ENCODE data around the gene LDLRAD3. TPM values are rescaled to one million over a fixed set of nuclear protein-coding genes. Genes with fewer than 3 reads are reported as not detected.

Gene LDLRAD3
- total RNA-seq, 1 donor from 2014 or later, result 47.5 TPM

GRCh38 chr11:35949242-35949641 lies 5.4 kb downstream of the LDLRAD3 start:
- peak; percentile 79 for ATAC-seq
- intact Hi-C loops (cut with DNase I), result no loop called here
- no peak for DNase-seq (ENCODE audit: low spot score)

GRCh38 chr11:35950082-35950481 lies 6.2 kb downstream of the LDLRAD3 start:
- intact Hi-C loops (cut with DNase I), result no loop called here
- no peak for ATAC-seq
- no peak for DNase-seq (ENCODE audit: low spot score)

GRCh38 chr11:35951680-35952079 lies 7.8 kb downstream of the LDLRAD3 start:
- ATAC-seq, result no peak
- no peak for DNase-seq (ENCODE audit: low spot score)
- intact Hi-C loops (cut with DNase I), result no loop called here

GRCh38 chr11:35953081-35953760 lies 9.4 kb downstream of the LDLRAD3 start:
- ATAC-seq, result no peak
- intact Hi-C loops (cut with DNase I), result no loop called here
- no peak for DNase-seq (ENCODE audit: low spot score)

- no peak for DNase-seq (ENCODE audit: low spot score)
- ATAC-seq, result no peak
- intact Hi-C loops (cut with DNase I), result no loop called here
Observed at GRCh38 chr11:35954205-35954604, 10.3 kb downstream of the LDLRAD3 start.

- ATAC-seq (no peak), DNase-seq (ENCODE audit: low spot score) (no peak)
- intact Hi-C loops (cut with DNase I), result no loop called here
Observed at GRCh38 chr11:35955636-35956035, 11.8 kb downstream of the LDLRAD3 start.

GRCh38 chr11:35962369-35963138 lies 18.7 kb downstream of the LDLRAD3 start:
- intact Hi-C loops (cut with DNase I), result no loop called here
- DNase-seq (ENCODE audit: low spot score), result no peak
- peak; percentile 31 for ATAC-seq

GRCh38 chr11:35963911-35964310 lies 20.0 kb downstream of the LDLRAD3 start:
- ATAC-seq (peak; percentile 84), DNase-seq (ENCODE audit: low spot score) (no peak)
- intact Hi-C loops (cut with DNase I), result no loop called here

GRCh38 chr11:35964841-35965240 lies 21.0 kb downstream of the LDLRAD3 start:
- ATAC-seq (no peak), DNase-seq (ENCODE audit: low spot score) (no peak)
- intact Hi-C loops (cut with DNase I), result no loop called here

GRCh38 chr11:35967042-35967441 lies 23.2 kb downstream of the LDLRAD3 start:
- intact Hi-C loops (cut with DNase I), result no loop called here
- ATAC-seq, result peak; percentile 13
- DNase-seq (ENCODE audit: low spot score), result no peak

GRCh38 chr11:35968386-35969088 lies 24.7 kb downstream of the LDLRAD3 start:
- ATAC-seq, result no peak
- no peak for DNase-seq (ENCODE audit: low spot score)
- intact Hi-C loops (cut with DNase I), result no loop called here

- no peak for DNase-seq (ENCODE audit: low spot score)
- intact Hi-C loops (cut with DNase I), result no loop called here
- ATAC-seq, result no peak
Observed at GRCh38 chr11:35969089-35970042, 25.5 kb downstream of the LDLRAD3 start.

GRCh38 chr11:35970445-35970844 lies 26.6 kb downstream of the LDLRAD3 start:
- ATAC-seq (no peak), DNase-seq (ENCODE audit: low spot score) (no peak)
- intact Hi-C loops (cut with DNase I), result no loop called here

- no peak for DNase-seq (ENCODE audit: low spot score)
- ATAC-seq, result no peak
- intact Hi-C loops (cut with DNase I), result no loop called here
Observed at GRCh38 chr11:35971841-35972422, 28.1 kb downstream of the LDLRAD3 start.

- intact Hi-C loops (cut with DNase I), result no loop called here
- peak; percentile 81 for ATAC-seq
- no peak for DNase-seq (ENCODE audit: low spot score)
Observed at GRCh38 chr11:35974882-35975589, 31.2 kb downstream of the LDLRAD3 start.

GRCh38 chr11:35976434-35976833 lies 32.6 kb downstream of the LDLRAD3 start:
- DNase-seq (ENCODE audit: low spot score) (no peak), ATAC-seq (no peak)
- intact Hi-C loops (cut with DNase I), result no loop called here

- no peak for ATAC-seq
- intact Hi-C loops (cut with DNase I), result no loop called here
Observed at GRCh38 chr11:35978183-35978582, 34.3 kb downstream of the LDLRAD3 start.

GRCh38 chr11:35978891-35979290 lies 35.0 kb downstream of the LDLRAD3 start:
- intact Hi-C loops (cut with DNase I), result no loop called here
- DNase-seq (ENCODE audit: low spot score) (no peak), ATAC-seq (no peak)

More at GRCh38 chr11:35978183-35978582, 34.3 kb downstream of the LDLRAD3 start:
- no peak for DNase-seq (ENCODE audit: low spot score)
